ENCODE measurements around the gene CHD1L.

CHD1L gene

DNA sequence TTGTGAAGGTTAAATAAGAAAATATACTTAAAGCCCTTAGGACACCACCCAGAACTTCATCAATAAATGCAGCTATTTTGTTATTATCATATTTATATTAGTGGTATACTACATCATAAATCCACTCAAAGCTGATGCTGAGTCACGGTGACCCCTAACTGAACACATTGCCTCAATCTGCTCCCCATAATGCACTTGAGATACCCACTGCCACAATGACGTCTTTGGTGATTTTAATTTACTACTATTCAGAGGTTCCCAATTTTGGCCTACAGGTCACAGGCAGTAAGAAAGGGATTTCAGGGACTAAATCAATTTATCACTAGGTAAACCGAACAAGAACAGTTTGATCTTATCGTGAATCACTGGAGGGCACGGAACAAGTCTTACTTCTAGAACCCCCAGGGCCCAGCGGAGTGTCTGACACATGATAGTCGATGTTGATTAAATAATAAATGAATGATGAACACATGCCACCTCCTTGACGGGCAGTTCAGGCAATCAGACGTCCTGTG lies 493 bp upstream of the CHD1L start:
- Histone ChIP-seq H3K4me3 (ENCODE audit: low read depth, low read length) (no peak overlapping the region), H2AK5ac (ENCODE audit: low read length) (no peak overlapping the region), H4K12ac (ENCODE audit: low read depth, low read length) (peak overlapping the region; percentile 63), H2BK5ac (ENCODE audit: low read depth, low read length, poor library complexity) (peak overlapping the region; percentile 58), H3K4me2 (ENCODE audit: low read length) (peak overlapping the region; percentile 59), H3K79me2 (ENCODE audit: control insufficient read depth, insufficient read depth, low read length, poor library complexity) (peaks cover 7% of the 10 kb centered on the region), H3K36me3 (ENCODE audit: control insufficient read depth in 1 of 2, insufficient read depth in 2 of 2, low read length in 2 of 2) (peaks cover 0 to 3% of the 10 kb centered on the region in 2 experiments), H4K91ac (ENCODE audit: low read depth, low read length) (peak overlapping the region; percentile 47), H3K18ac (ENCODE audit: low read length) (peak overlapping the region; percentile 51), H2BK120ac (ENCODE audit: insufficient read depth, low read length, poor library complexity) (no peak overlapping the region), H3K27ac (ENCODE audit: low read depth, low read length) (no peak overlapping the region), H3K9me3 (ENCODE audit: insufficient read depth, low read depth, low read length) (peaks cover under 1% of the 10 kb centered on the region), H3K79me1 (ENCODE audit: low read length) (peaks cover 4% of the 10 kb centered on the region), H3K27me3 (ENCODE audit: insufficient read depth, low read length) (no peaks in the 10 kb centered on the region), H3K23ac (ENCODE audit: low read length) (no peak overlapping the region), H3K4ac (ENCODE audit: low read depth, low read length) (no peak overlapping the region), H3K9ac (ENCODE audit: low read length) (no peak overlapping the region), H2BK12ac (ENCODE audit: low read length) (no peak overlapping the region), H4K8ac (ENCODE audit: low read depth, low read length) (peak overlapping the region; percentile 75), H2AFZ (ENCODE audit: insufficient read depth, low read length, poor library complexity) (peak overlapping the region; percentile 85), H3K14ac (ENCODE audit: low read length) (peak overlapping the region; percentile 52), H3K4me1 (ENCODE audit: control insufficient read depth in 1 of 2, insufficient read depth in 2 of 2, low read length in 2 of 2) (peaks cover 2 to 3% of the 10 kb centered on the region in 2 experiments)
- WGBS (ENCODE audit: extremely low coverage, insufficient coverage, insufficient read length), result no CpG with 5 or more reads among the region's 9 CpGs
- no peak for DNase-seq

DNA sequence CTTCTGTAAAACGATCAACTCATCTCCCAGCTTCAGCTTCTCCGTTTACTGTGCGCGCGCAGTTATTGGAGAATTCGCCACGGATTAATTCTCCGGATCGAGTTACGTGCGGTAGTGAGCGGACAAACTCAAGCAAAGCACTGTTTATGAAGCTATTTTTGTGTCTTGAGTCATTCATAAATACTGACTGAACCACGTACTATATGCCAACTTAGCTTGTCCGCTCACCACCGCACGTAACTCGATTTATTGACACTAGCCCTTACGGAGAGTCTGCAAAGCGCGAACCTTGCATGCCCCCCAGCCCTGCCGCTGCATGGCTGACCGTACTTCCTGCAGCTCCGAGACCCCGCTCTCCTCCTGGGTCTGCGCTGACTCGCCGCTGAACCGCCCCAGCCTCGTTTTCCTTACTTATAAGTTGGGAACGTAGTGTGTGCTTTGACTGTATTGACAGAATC lies 773 bp downstream of the CHD1L start:
- H3K4ac ChIP-seq (ENCODE audit: low read depth, low read length), result peak overlapping the region; percentile 6
- peak overlapping the region; percentile 2 for H2AFZ ChIP-seq (ENCODE audit: insufficient read depth, low read length, poor library complexity)
- WGBS (ENCODE audit: extremely low coverage, insufficient coverage, insufficient read length), result no CpG with 5 or more reads among the region's 30 CpGs
- peaks cover 11% of the 10 kb centered on the region for H3K79me2 ChIP-seq (ENCODE audit: control insufficient read depth, insufficient read depth, low read length, poor library complexity)
- H3K18ac ChIP-seq (ENCODE audit: low read length), result peak overlapping the region; percentile 7
- H2BK12ac ChIP-seq (ENCODE audit: low read length), result no peak overlapping the region
- H3K9ac ChIP-seq (ENCODE audit: low read length), result peak overlapping the region; percentile 73
- H4K91ac ChIP-seq (ENCODE audit: low read depth, low read length), result no peak overlapping the region
- no peak overlapping the region for H2BK120ac ChIP-seq (ENCODE audit: insufficient read depth, low read length, poor library complexity)
- no peak for DNase-seq
- peaks cover 4% of the 10 kb centered on the region for H3K79me1 ChIP-seq (ENCODE audit: low read length)
- no peak overlapping the region for H3K27ac ChIP-seq (ENCODE audit: low read depth, low read length)
- no peak overlapping the region for H4K12ac ChIP-seq (ENCODE audit: low read depth, low read length)
- no peak overlapping the region for H3K14ac ChIP-seq (ENCODE audit: low read length)
- H3K36me3 ChIP-seq (ENCODE audit: control insufficient read depth in 1 of 2, insufficient read depth in 2 of 2, low read length in 2 of 2), result peaks cover 0 to 3% of the 10 kb centered on the region in 2 experiments
- H3K23ac ChIP-seq (ENCODE audit: low read length), result peak overlapping the region; percentile 54
- no peak overlapping the region for H2AK5ac ChIP-seq (ENCODE audit: low read length)
- no peaks in the 10 kb centered on the region for H3K9me3 ChIP-seq (ENCODE audit: insufficient read depth, low read depth, low read length)
- no peak overlapping the region for H2BK5ac ChIP-seq (ENCODE audit: low read depth, low read length, poor library complexity)
- peaks cover 3 to 4% of the 10 kb centered on the region in 2 experiments for H3K4me1 ChIP-seq (ENCODE audit: control insufficient read depth in 1 of 2, insufficient read depth in 2 of 2, low read length in 2 of 2)
- H3K27me3 ChIP-seq (ENCODE audit: insufficient read depth, low read length), result no peaks in the 10 kb centered on the region
- H3K4me2 ChIP-seq (ENCODE audit: low read length), result peak overlapping the region; percentile 94
- H3K4me3 ChIP-seq (ENCODE audit: low read depth, low read length), result peak overlapping the region; percentile 92
- peak overlapping the region; percentile 23 for H4K8ac ChIP-seq (ENCODE audit: low read depth, low read length)

- H4K8ac ChIP-seq (ENCODE audit: low read depth, low read length), result no peak overlapping the region
- no peak overlapping the region for H3K18ac ChIP-seq (ENCODE audit: low read length)
- H3K4ac ChIP-seq (ENCODE audit: low read depth, low read length), result no peak overlapping the region
- peaks cover 0 to 3% of the 10 kb centered on the region in 2 experiments for H3K36me3 ChIP-seq (ENCODE audit: control insufficient read depth in 1 of 2, insufficient read depth in 2 of 2, low read length in 2 of 2)
- no peaks in the 10 kb centered on the region for H3K27me3 ChIP-seq (ENCODE audit: insufficient read depth, low read length)
- H2BK120ac ChIP-seq (ENCODE audit: insufficient read depth, low read length, poor library complexity), result no peak overlapping the region
- no CpG with 5 or more reads among the region's 4 CpGs for whole genome bisulfite sequencing (ENCODE audit: extremely low coverage, insufficient coverage, insufficient read length)
- no peak overlapping the region for H3K27ac ChIP-seq (ENCODE audit: low read depth, low read length)
- no peak overlapping the region for H4K12ac ChIP-seq (ENCODE audit: low read depth, low read length)
- peaks cover 11% of the 10 kb centered on the region for H3K79me2 ChIP-seq (ENCODE audit: control insufficient read depth, insufficient read depth, low read length, poor library complexity)
- H2BK12ac ChIP-seq (ENCODE audit: low read length), result no peak overlapping the region
- peaks cover 3 to 4% of the 10 kb centered on the region in 2 experiments for H3K4me1 ChIP-seq (ENCODE audit: control insufficient read depth in 1 of 2, insufficient read depth in 2 of 2, low read length in 2 of 2)
- H2AFZ ChIP-seq (ENCODE audit: insufficient read depth, low read length, poor library complexity), result no peak overlapping the region
- no peak overlapping the region for H2BK5ac ChIP-seq (ENCODE audit: low read depth, low read length, poor library complexity)
- no peaks in the 10 kb centered on the region for H3K9me3 ChIP-seq (ENCODE audit: insufficient read depth, low read depth, low read length)
- no peak for DNase-seq
- H3K9ac ChIP-seq (ENCODE audit: low read length), result no peak overlapping the region
- H3K79me1 ChIP-seq (ENCODE audit: low read length), result peaks cover 4% of the 10 kb centered on the region
- H3K14ac ChIP-seq (ENCODE audit: low read length), result no peak overlapping the region
- no peak overlapping the region for H4K91ac ChIP-seq (ENCODE audit: low read depth, low read length)
- no peak overlapping the region for H2AK5ac ChIP-seq (ENCODE audit: low read length)
- H3K23ac ChIP-seq (ENCODE audit: low read length), result no peak overlapping the region
- H3K4me3 ChIP-seq (ENCODE audit: low read depth, low read length), result no peak overlapping the region
- H3K4me2 ChIP-seq (ENCODE audit: low read length), result peak overlapping the region; percentile 94
Measured at GRCh38 chr1:147243841-147244240, 1.4 kb downstream of the CHD1L start.

GRCh38 chr1:147245129-147245528 lies 2.6 kb downstream of the CHD1L start:
- Histone ChIP-seq H3K79me2 (ENCODE audit: control insufficient read depth, insufficient read depth, low read length, poor library complexity) (peaks cover 11% of the 10 kb centered on the region), H3K23ac (ENCODE audit: low read length) (no peak overlapping the region), H2BK120ac (ENCODE audit: insufficient read depth, low read length, poor library complexity) (no peak overlapping the region), H4K8ac (ENCODE audit: low read depth, low read length) (no peak overlapping the region), H2BK5ac (ENCODE audit: low read depth, low read length, poor library complexity) (no peak overlapping the region), H3K18ac (ENCODE audit: low read length) (no peak overlapping the region), H3K27ac (ENCODE audit: low read depth, low read length) (no peak overlapping the region), H3K14ac (ENCODE audit: low read length) (no peak overlapping the region), H2BK12ac (ENCODE audit: low read length) (no peak overlapping the region), H3K27me3 (ENCODE audit: insufficient read depth, low read length) (no peaks in the 10 kb centered on the region), H3K4me2 (ENCODE audit: low read length) (no peak overlapping the region), H3K4ac (ENCODE audit: low read depth, low read length) (peak overlapping the region; percentile 53), H3K36me3 (ENCODE audit: control insufficient read depth in 1 of 2, insufficient read depth in 2 of 2, low read length in 2 of 2) (peaks cover 0 to 3% of the 10 kb centered on the region in 2 experiments), H4K91ac (ENCODE audit: low read depth, low read length) (no peak overlapping the region), H2AFZ (ENCODE audit: insufficient read depth, low read length, poor library complexity) (no peak overlapping the region), H3K4me3 (ENCODE audit: low read depth, low read length) (no peak overlapping the region), H3K79me1 (ENCODE audit: low read length) (peaks cover 4% of the 10 kb centered on the region), H3K9me3 (ENCODE audit: insufficient read depth, low read depth, low read length) (no peaks in the 10 kb centered on the region), H2AK5ac (ENCODE audit: low read length) (no peak overlapping the region), H3K4me1 (ENCODE audit: control insufficient read depth in 1 of 2, insufficient read depth in 2 of 2, low read length in 2 of 2) (peaks cover 3 to 4% of the 10 kb centered on the region in 2 experiments), H4K12ac (ENCODE audit: low read depth, low read length) (no peak overlapping the region), H3K9ac (ENCODE audit: low read length) (no peak overlapping the region)
- no peak for DNase-seq
- no CpG with 5 or more reads among the region's 6 CpGs for WGBS (ENCODE audit: extremely low coverage, insufficient coverage, insufficient read length)
